Trophoblast cell (in vitro differentiated cells and primary cell): ENCODE results near the gene YWHAQ.
"Not testable (repeated sequence)": the region's sequence is repeated elsewhere in the genome, so short reads cannot be mapped to it uniquely, and the experiment has no call there.

ENCODE experiments used
- DNase-seq, 2 donors: peaks; one replicate each; pipeline ENCODE4 v3.0.0-alpha.2; 2016
- H2AFZ ChIP-seq: 2 replicates; pipeline ENCODE4 v1.6.1; 2013; ENCODE audit warnings: low read length, moderate library complexity, mild to moderate bottlenecking; ENCODE audit not compliant: insufficient read depth, poor library complexity
- H2AK5ac ChIP-seq: 2 replicates; pipeline ENCODE4 v1.6.1; 2013; ENCODE audit warnings: mild to moderate bottlenecking, low read length
- H2BK120ac ChIP-seq: 2 replicates; pipeline ENCODE4 v1.6.1; 2013; ENCODE audit warnings: low read length, mild to moderate bottlenecking, moderate library complexity; ENCODE audit not compliant: insufficient read depth, poor library complexity
- H2BK12ac ChIP-seq: 2 replicates; pipeline ENCODE4 v1.6.1; 2013; ENCODE audit warnings: mild to moderate bottlenecking, low read length, moderate library complexity
- H2BK5ac ChIP-seq: 2 replicates; pipeline ENCODE4 v1.6.1; 2013; ENCODE audit warnings: low read length, low read depth, moderate library complexity, mild to moderate bottlenecking; ENCODE audit not compliant: poor library complexity
- H3K14ac ChIP-seq: 2 replicates; pipeline ENCODE4 v1.6.1; 2013; ENCODE audit warnings: mild to moderate bottlenecking, low read length
- H3K18ac ChIP-seq: 2 replicates; pipeline ENCODE4 v1.6.1; 2013; ENCODE audit warnings: mild to moderate bottlenecking, low read length
- H3K23ac ChIP-seq: 2 replicates; pipeline ENCODE4 v1.6.1; 2013; ENCODE audit warnings: low read length
- H3K27ac ChIP-seq: 2 replicates; pipeline ENCODE4 v1.5.1; 2013; ENCODE audit warnings: low read depth, mild to moderate bottlenecking, inconsistent platforms, low read length, moderate library complexity
- H3K27me3 ChIP-seq: 2 replicates; pipeline ENCODE4 v1.6.1; 2013; ENCODE audit warnings: inconsistent platforms, mild to moderate bottlenecking, low read length, moderate library complexity; ENCODE audit not compliant: insufficient read depth
- H3K36me3 ChIP-seq, 2 experiments: 1 replicate in 1 of 2; 2 replicates in 1 of 2; pipeline ENCODE4 v1.6.1; 2013; ENCODE audit warnings: low read length in 2 of 2, mild to moderate bottlenecking in 2 of 2, moderate library complexity in 1 of 2; ENCODE audit not compliant: insufficient read depth in 2 of 2, control insufficient read depth in 1 of 2
- H3K4ac ChIP-seq: 2 replicates; pipeline ENCODE4 v1.6.1; 2013; ENCODE audit warnings: low read depth, mild to moderate bottlenecking, low read length, moderate library complexity
- H3K4me1 ChIP-seq, 2 experiments: 1 replicate in 1 of 2; 2 replicates in 1 of 2; pipeline ENCODE4 v1.6.1; 2013; ENCODE audit warnings: low read length in 2 of 2, mild to moderate bottlenecking in 2 of 2, moderate library complexity in 1 of 2; ENCODE audit not compliant: insufficient read depth in 2 of 2, control insufficient read depth in 1 of 2
- H3K4me2 ChIP-seq: 2 replicates; pipeline ENCODE4 v1.6.1; 2013; ENCODE audit warnings: inconsistent platforms, mild to moderate bottlenecking, low read length, moderate library complexity
- H3K4me3 ChIP-seq: 2 replicates; pipeline ENCODE4 v1.5.1; 2013; ENCODE audit warnings: mild to moderate bottlenecking, low read depth, low read length, inconsistent platforms
- H3K79me1 ChIP-seq: one replicate; pipeline ENCODE4 v1.6.1; 2013; ENCODE audit warnings: low read length
- H3K79me2 ChIP-seq: 2 replicates; pipeline ENCODE4 v1.6.1; 2013; ENCODE audit warnings: low read length, mild to moderate bottlenecking; ENCODE audit not compliant: control insufficient read depth, insufficient read depth, poor library complexity
- H3K9ac ChIP-seq: 2 replicates; pipeline ENCODE4 v1.6.1; 2013; ENCODE audit warnings: mild to moderate bottlenecking, low read length
- H3K9me3 ChIP-seq: 2 replicates; pipeline ENCODE4 v1.6.1; 2013; ENCODE audit warnings: low read depth, mild to moderate bottlenecking, control low read depth, inconsistent platforms, low read length; ENCODE audit not compliant: insufficient read depth
- H4K12ac ChIP-seq: 2 replicates; pipeline ENCODE4 v1.6.1; 2013; ENCODE audit warnings: low read depth, mild to moderate bottlenecking, low read length, moderate library complexity
- H4K8ac ChIP-seq: 2 replicates; pipeline ENCODE4 v1.6.1; 2013; ENCODE audit warnings: low read depth, mild to moderate bottlenecking, low read length, moderate library complexity
- H4K91ac ChIP-seq: one replicate; pipeline ENCODE4 v1.6.1; 2013; ENCODE audit warnings: low read depth, mild to moderate bottlenecking, low read length, moderate library complexity
- WGBS: extraction: QIAGEN DNeasy Blood & Tissue Kit; methylation state at CpG from one replicate; pipeline ENCODE4 v1.1.7; 2013; ENCODE audit warnings: missing lambda C conversion rate; ENCODE audit not compliant: insufficient read length, insufficient coverage; ENCODE audit errors: extremely low coverage; 5-methylcytosine and 5-hydroxymethylcytosine counted together

Gene YWHAQ

DNA sequence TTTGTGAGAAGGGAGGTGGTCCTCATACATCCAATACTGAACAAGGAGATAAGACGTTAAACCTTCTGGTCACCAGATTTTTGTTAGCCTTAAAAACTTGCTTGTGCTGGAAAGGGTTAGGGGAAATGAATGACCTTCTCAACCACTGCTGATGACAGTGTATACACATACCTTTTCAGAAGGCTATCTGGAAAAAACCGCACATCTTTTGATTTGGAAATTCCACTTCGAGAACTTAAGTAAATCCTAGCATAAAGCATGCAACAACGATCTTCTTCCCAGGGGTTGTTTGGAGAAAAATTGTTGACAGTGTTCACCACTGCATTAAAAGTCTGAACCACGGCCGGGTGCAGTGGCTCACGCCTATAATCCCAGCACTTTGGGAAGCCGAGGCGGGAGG lies 7.6 kb downstream of the YWHAQ start:
- Histone ChIP-seq H3K27me3 (no peaks in the 10 kb centered on the region), H4K12ac (no peak overlapping the region), H3K9ac (no peak overlapping the region), H4K8ac (no peak overlapping the region), H3K14ac (no peak overlapping the region), H2AFZ (no peak overlapping the region), H3K36me3 (peaks cover 4 to 18% of the 10 kb centered on the region in 2 experiments), H3K4me2 (no peak overlapping the region), H3K4me3 (no peak overlapping the region), H3K23ac (no peak overlapping the region), H3K27ac (no peak overlapping the region), H3K79me2 (peaks cover 12% of the 10 kb centered on the region), H2BK5ac (no peak overlapping the region), H3K9me3 (no peaks in the 10 kb centered on the region), H3K4ac (peak overlapping the region; percentile 94), H3K4me1 (peaks cover 0 to 3% of the 10 kb centered on the region in 2 experiments), H3K18ac (no peak overlapping the region), H4K91ac (no peak overlapping the region), H2BK12ac (no peak overlapping the region), H3K79me1 (no peaks in the 10 kb centered on the region), H2AK5ac (no peak overlapping the region), H2BK120ac (no peak overlapping the region)
- WGBS, result no CpG with 5 or more reads among the region's 9 CpGs
- DNase-seq, result no peak

DNA sequence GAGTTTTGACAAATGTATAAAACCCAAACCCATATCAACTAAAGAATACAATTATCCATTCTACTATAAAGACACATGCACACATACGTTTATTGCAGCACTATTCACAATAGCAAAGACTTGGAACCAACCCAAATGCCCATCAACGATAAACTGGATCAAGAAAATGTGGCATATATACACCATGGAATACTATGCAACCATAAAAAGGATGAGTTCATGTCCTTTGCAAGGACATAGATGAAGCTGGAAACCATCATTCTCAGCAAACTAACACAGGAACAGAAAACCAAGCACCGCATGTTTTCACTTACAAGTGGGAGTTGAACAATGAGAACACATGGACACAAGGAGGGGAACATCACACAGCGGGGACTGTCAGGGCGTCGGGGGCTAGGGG lies 9.1 kb downstream of the YWHAQ start:
- H3K14ac ChIP-seq, H3K18ac ChIP-seq, H2BK5ac ChIP-seq, H4K8ac ChIP-seq, DNase-seq, H3K4me1 ChIP-seq, H3K4me3 ChIP-seq, H3K27me3 ChIP-seq, H3K79me2 ChIP-seq, H4K12ac ChIP-seq, H2AK5ac ChIP-seq, H3K9me3 ChIP-seq, H3K27ac ChIP-seq, H3K4me2 ChIP-seq, H3K23ac ChIP-seq, H2BK12ac ChIP-seq, H2AFZ ChIP-seq, H3K79me1 ChIP-seq, H4K91ac ChIP-seq, H2BK120ac ChIP-seq, H3K9ac ChIP-seq: not testable (repeated sequence)
- Histone ChIP-seq H3K4ac (peak overlapping the region; percentile 27), H3K36me3 (peaks cover 6 to 17% of the 10 kb centered on the region in 2 experiments)
- no CpG with 5 or more reads among the region's 6 CpGs for WGBS

DNA sequence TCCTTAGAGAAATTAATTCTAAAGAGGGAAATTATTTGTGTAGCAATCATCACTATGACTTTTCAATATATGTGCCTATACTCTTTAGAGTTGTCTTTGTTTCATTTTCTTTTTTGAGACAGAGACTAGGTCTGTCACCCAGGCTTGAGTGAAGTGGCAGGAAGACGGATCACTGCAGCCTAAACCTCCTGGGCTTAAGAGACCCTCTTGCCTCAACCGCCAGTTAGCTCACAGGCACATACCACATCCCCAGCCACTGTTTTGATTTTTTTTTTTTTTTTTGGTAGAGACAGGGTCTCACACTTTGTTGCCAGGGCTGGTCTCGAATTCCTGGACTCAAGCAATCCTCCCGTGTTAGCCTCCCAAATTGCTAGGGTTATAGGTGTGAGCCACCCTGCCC lies 12.4 kb downstream of the YWHAQ start:
- Histone ChIP-seq H3K79me1 (no peaks in the 10 kb centered on the region), H2AFZ (no peak overlapping the region), H3K79me2 (peaks cover 4% of the 10 kb centered on the region), H4K91ac (no peak overlapping the region), H2BK120ac (no peak overlapping the region), H3K23ac (no peak overlapping the region), H3K14ac (no peak overlapping the region), H3K9ac (no peak overlapping the region), H3K9me3 (no peaks in the 10 kb centered on the region), H3K36me3 (peaks cover 5 to 9% of the 10 kb centered on the region in 2 experiments), H3K4me1 (no peaks in the 10 kb centered on the region), H2BK12ac (no peak overlapping the region), H3K4me3 (no peak overlapping the region), H2AK5ac (no peak overlapping the region), H3K4ac (peak overlapping the region; percentile 18), H3K27me3 (no peaks in the 10 kb centered on the region), H4K12ac (no peak overlapping the region), H2BK5ac (no peak overlapping the region), H3K27ac (no peak overlapping the region), H4K8ac (no peak overlapping the region), H3K18ac (no peak overlapping the region), H3K4me2 (no peak overlapping the region)
- no peak for DNase-seq
- no CpG with 5 or more reads among the region's 4 CpGs for WGBS

DNA sequence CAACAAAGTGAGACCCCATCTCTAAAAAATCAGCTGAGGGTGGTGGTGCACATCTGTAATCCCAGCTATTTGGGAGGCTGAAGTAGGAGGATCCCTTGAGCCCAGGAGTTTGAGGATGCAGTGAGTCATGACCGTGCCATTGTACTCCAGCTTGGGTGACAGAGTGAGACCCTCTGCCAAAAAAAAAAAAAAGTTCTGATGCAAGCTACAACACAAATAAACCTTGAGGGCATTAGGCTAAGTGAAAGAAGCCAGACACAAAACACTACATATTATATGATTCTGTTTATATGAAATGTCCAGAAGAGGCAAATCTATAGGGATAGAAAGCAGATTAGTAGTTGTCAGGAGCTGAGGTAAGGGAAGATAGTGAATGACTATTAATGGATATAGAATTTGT lies 13.0 kb downstream of the YWHAQ start:
- DNase-seq, result no peak
- no peak overlapping the region for H3K4me2 ChIP-seq
- no peaks in the 10 kb centered on the region for H3K27me3 ChIP-seq
- no peaks in the 10 kb centered on the region for H3K79me1 ChIP-seq
- H3K4me3 ChIP-seq, result no peak overlapping the region
- no peak overlapping the region for H3K9ac ChIP-seq
- no peak overlapping the region for H4K91ac ChIP-seq
- no peak overlapping the region for H3K23ac ChIP-seq
- H2BK12ac ChIP-seq, result no peak overlapping the region
- no peak overlapping the region for H3K14ac ChIP-seq
- WGBS, result no CpG with 5 or more reads among the region's 1 CpG
- H4K12ac ChIP-seq, result no peak overlapping the region
- H2AFZ ChIP-seq, result no peak overlapping the region
- H2AK5ac ChIP-seq, result no peak overlapping the region
- no peak overlapping the region for H3K27ac ChIP-seq
- H2BK120ac ChIP-seq, result no peak overlapping the region
- peak overlapping the region; percentile 43 for H3K4ac ChIP-seq
- H3K79me2 ChIP-seq, result peaks cover 2% of the 10 kb centered on the region
- no peak overlapping the region for H2BK5ac ChIP-seq
- no peak overlapping the region for H3K18ac ChIP-seq
- H4K8ac ChIP-seq, result no peak overlapping the region
- no peaks in the 10 kb centered on the region for H3K9me3 ChIP-seq
- H3K4me1 ChIP-seq, result no peaks in the 10 kb centered on the region
- peaks cover 4 to 5% of the 10 kb centered on the region in 2 experiments for H3K36me3 ChIP-seq
